ENCODE results near the gene SLC26A11.
"Not testable (repeated sequence)": the region's sequence is repeated elsewhere in the genome, so short reads cannot be mapped to it uniquely, and the experiment has no call there.

GRCh38 chr17:80244448-80244847 is 24.2 kb downstream of the SLC26A11 start:
- TF ChIP-seq, protein P1, sequence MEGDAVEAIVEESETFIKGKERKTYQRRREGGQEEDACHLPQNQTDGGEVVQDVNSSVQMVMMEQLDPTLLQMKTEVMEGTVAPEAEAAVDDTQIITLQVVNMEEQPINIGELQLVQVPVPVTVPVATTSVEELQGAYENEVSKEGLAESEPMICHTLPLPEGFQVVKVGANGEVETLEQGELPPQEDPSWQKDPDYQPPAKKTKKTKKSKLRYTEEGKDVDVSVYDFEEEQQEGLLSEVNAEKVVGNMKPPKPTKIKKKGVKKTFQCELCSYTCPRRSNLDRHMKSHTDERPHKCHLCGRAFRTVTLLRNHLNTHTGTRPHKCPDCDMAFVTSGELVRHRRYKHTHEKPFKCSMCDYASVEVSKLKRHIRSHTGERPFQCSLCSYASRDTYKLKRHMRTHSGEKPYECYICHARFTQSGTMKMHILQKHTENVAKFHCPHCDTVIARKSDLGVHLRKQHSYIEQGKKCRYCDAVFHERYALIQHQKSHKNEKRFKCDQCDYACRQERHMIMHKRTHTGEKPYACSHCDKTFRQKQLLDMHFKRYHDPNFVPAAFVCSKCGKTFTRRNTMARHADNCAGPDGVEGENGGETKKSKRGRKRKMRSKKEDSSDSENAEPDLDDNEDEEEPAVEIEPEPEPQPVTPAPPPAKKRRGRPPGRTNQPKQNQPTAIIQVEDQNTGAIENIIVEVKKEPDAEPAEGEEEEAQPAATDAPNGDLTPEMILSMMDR (conservative IDR thresholded peaks at IDR 0.05): not testable (repeated sequence)
- TF ChIP-seq ZFX (IDR thresholded peaks at IDR 0.05): not testable (repeated sequence)
